Stimulated activated naive CD8-positive, alpha-beta T cell treated with anti-CD3 and anti-CD28 coated beads, Interleukin-15, Interleukin-2, amounts not matched to agents 100 ng/mL and 50 ng/mL, for 24 hours (primary cell): Measurements from ENCODE around the gene TESK2.
"Not testable (repeated sequence)": the region's sequence is repeated elsewhere in the genome, so short reads cannot be mapped to it uniquely, and the experiment has no call there.

Experiments used
- H3K27ac Mint-ChIP-seq: one replicate; pipeline ENCODE4 v1.8.0; 2021; ENCODE audit warnings: mild to moderate bottlenecking, mixed read lengths
- H3K27me3 Mint-ChIP-seq: one replicate; pipeline ENCODE4 v1.8.0; 2021; ENCODE audit warnings: mixed read lengths
- H3K36me3 Mint-ChIP-seq: one replicate; pipeline ENCODE4 v1.8.0; 2021; ENCODE audit warnings: low read depth, mixed read lengths
- H3K4me1 Mint-ChIP-seq: one replicate; pipeline ENCODE4 v1.8.0; 2021; ENCODE audit warnings: low read depth, mixed read lengths
- H3K4me3 Mint-ChIP-seq: one replicate; pipeline ENCODE4 v1.8.0; 2021; ENCODE audit warnings: mild to moderate bottlenecking, mixed read lengths
- H3K9me3 Mint-ChIP-seq: one replicate; pipeline ENCODE4 v1.8.0; 2021; ENCODE audit warnings: mixed read lengths

The TESK2 gene

GRCh38 chr1:45365051-45365450 is 125.9 kb downstream of the TESK2 start:
- H3K36me3 Mint-ChIP-seq, result no peaks in the 10 kb centered on the region
- no peak overlapping the region for H3K4me3 Mint-ChIP-seq
- H3K9me3 Mint-ChIP-seq, result no peaks in the 10 kb centered on the region
- peaks cover 2% of the 10 kb centered on the region for H3K4me1 Mint-ChIP-seq
- no peaks in the 10 kb centered on the region for H3K27me3 Mint-ChIP-seq
- H3K27ac Mint-ChIP-seq, result no peak overlapping the region

- Mint-ChIP-seq H3K4me1 (peaks cover 5% of the 10 kb centered on the region), H3K36me3 (no peaks in the 10 kb centered on the region), H3K4me3 (no peak overlapping the region), H3K9me3 (no peaks in the 10 kb centered on the region), H3K27ac (no peak overlapping the region), H3K27me3 (no peaks in the 10 kb centered on the region)
Measured at GRCh38 chr1:45364294-45364693, 126.7 kb downstream of the TESK2 start.

GRCh38 chr1:45360981-45361380 is 130.0 kb downstream of the TESK2 start:
- H3K4me1 Mint-ChIP-seq, H3K27me3 Mint-ChIP-seq, H3K36me3 Mint-ChIP-seq, H3K9me3 Mint-ChIP-seq, H3K4me3 Mint-ChIP-seq, H3K27ac Mint-ChIP-seq: not testable (repeated sequence)

- peaks cover 7% of the 10 kb centered on the region for H3K4me1 Mint-ChIP-seq
- no peaks in the 10 kb centered on the region for H3K27me3 Mint-ChIP-seq
- no peaks in the 10 kb centered on the region for H3K9me3 Mint-ChIP-seq
- H3K36me3 Mint-ChIP-seq, result no peaks in the 10 kb centered on the region
- H3K27ac Mint-ChIP-seq, result no peak overlapping the region
- H3K4me3 Mint-ChIP-seq, result no peak overlapping the region
Measured at GRCh38 chr1:45359882-45360513, 131.0 kb downstream of the TESK2 start.

GRCh38 chr1:45356186-45356585 is 134.8 kb downstream of the TESK2 start:
- no peaks in the 10 kb centered on the region for H3K36me3 Mint-ChIP-seq
- H3K9me3 Mint-ChIP-seq, result no peaks in the 10 kb centered on the region
- H3K27ac Mint-ChIP-seq, result no peak overlapping the region
- H3K4me3 Mint-ChIP-seq, result no peak overlapping the region
- H3K27me3 Mint-ChIP-seq, result no peaks in the 10 kb centered on the region
- H3K4me1 Mint-ChIP-seq, result peaks cover 7% of the 10 kb centered on the region

- Mint-ChIP-seq H3K27me3 (no peaks in the 10 kb centered on the region), H3K4me3 (no peak overlapping the region), H3K4me1 (peaks cover 7% of the 10 kb centered on the region), H3K36me3 (no peaks in the 10 kb centered on the region), H3K9me3 (no peaks in the 10 kb centered on the region), H3K27ac (no peak overlapping the region)
Measured at GRCh38 chr1:45355683-45356082, 135.3 kb downstream of the TESK2 start.

GRCh38 chr1:45354838-45355237 is 136.1 kb downstream of the TESK2 start:
- H3K4me3 Mint-ChIP-seq, result no peak overlapping the region
- no peaks in the 10 kb centered on the region for H3K27me3 Mint-ChIP-seq
- H3K36me3 Mint-ChIP-seq, result no peaks in the 10 kb centered on the region
- H3K27ac Mint-ChIP-seq, result no peak overlapping the region
- H3K4me1 Mint-ChIP-seq, result peaks cover 4% of the 10 kb centered on the region
- H3K9me3 Mint-ChIP-seq, result no peaks in the 10 kb centered on the region

GRCh38 chr1:45353685-45354084 is 137.3 kb downstream of the TESK2 start:
- H3K4me1 Mint-ChIP-seq, result peaks cover 7% of the 10 kb centered on the region
- no peaks in the 10 kb centered on the region for H3K27me3 Mint-ChIP-seq
- no peak overlapping the region for H3K27ac Mint-ChIP-seq
- H3K9me3 Mint-ChIP-seq, result no peaks in the 10 kb centered on the region
- no peaks in the 10 kb centered on the region for H3K36me3 Mint-ChIP-seq
- no peak overlapping the region for H3K4me3 Mint-ChIP-seq

GRCh38 chr1:45351508-45351907 is 139.5 kb downstream of the TESK2 start:
- peaks cover 4% of the 10 kb centered on the region for H3K36me3 Mint-ChIP-seq
- H3K27ac Mint-ChIP-seq, result no peak overlapping the region
- H3K4me3 Mint-ChIP-seq, result no peak overlapping the region
- peaks cover 7% of the 10 kb centered on the region for H3K4me1 Mint-ChIP-seq
- no peaks in the 10 kb centered on the region for H3K9me3 Mint-ChIP-seq
- no peaks in the 10 kb centered on the region for H3K27me3 Mint-ChIP-seq

- peaks cover 4% of the 10 kb centered on the region for H3K4me1 Mint-ChIP-seq
- peaks cover 23% of the 10 kb centered on the region for H3K36me3 Mint-ChIP-seq
- no peaks in the 10 kb centered on the region for H3K9me3 Mint-ChIP-seq
- no peaks in the 10 kb centered on the region for H3K27me3 Mint-ChIP-seq
- H3K27ac Mint-ChIP-seq, result peak overlapping the region; percentile 8
- no peak overlapping the region for H3K4me3 Mint-ChIP-seq
Measured at GRCh38 chr1:45348966-45349677, 141.8 kb downstream of the TESK2 start.

GRCh38 chr1:45348609-45348965 is 142.4 kb downstream of the TESK2 start:
- Mint-ChIP-seq H3K27me3 (no peaks in the 10 kb centered on the region), H3K4me1 (peaks cover 4% of the 10 kb centered on the region), H3K27ac (no peak overlapping the region), H3K9me3 (no peaks in the 10 kb centered on the region), H3K36me3 (peaks cover 28% of the 10 kb centered on the region), H3K4me3 (no peak overlapping the region)

- H3K4me3 Mint-ChIP-seq, result no peak overlapping the region
- H3K4me1 Mint-ChIP-seq, result peaks cover 4% of the 10 kb centered on the region
- no peaks in the 10 kb centered on the region for H3K9me3 Mint-ChIP-seq
- no peaks in the 10 kb centered on the region for H3K27me3 Mint-ChIP-seq
- H3K27ac Mint-ChIP-seq, result no peak overlapping the region
- peaks cover 34% of the 10 kb centered on the region for H3K36me3 Mint-ChIP-seq
Measured at GRCh38 chr1:45348020-45348419, 142.9 kb downstream of the TESK2 start.

GRCh38 chr1:45346473-45346872 is 144.5 kb downstream of the TESK2 start:
- Mint-ChIP-seq H3K36me3 (peaks cover 49% of the 10 kb centered on the region), H3K27ac (no peak overlapping the region), H3K4me1 (peaks cover 16% of the 10 kb centered on the region), H3K4me3 (no peak overlapping the region), H3K27me3 (no peaks in the 10 kb centered on the region), H3K9me3 (no peaks in the 10 kb centered on the region)

GRCh38 chr1:45345014-45345413 is 145.9 kb downstream of the TESK2 start:
- Mint-ChIP-seq H3K4me1 (peaks cover 28% of the 10 kb centered on the region), H3K4me3 (no peak overlapping the region), H3K36me3 (peaks cover 63% of the 10 kb centered on the region), H3K27ac (no peak overlapping the region), H3K9me3 (no peaks in the 10 kb centered on the region), H3K27me3 (no peaks in the 10 kb centered on the region)

GRCh38 chr1:45344499-45344898 is 146.5 kb downstream of the TESK2 start:
- Mint-ChIP-seq H3K36me3 (peaks cover 66% of the 10 kb centered on the region), H3K4me1 (peaks cover 31% of the 10 kb centered on the region), H3K9me3 (no peaks in the 10 kb centered on the region), H3K27me3 (no peaks in the 10 kb centered on the region), H3K4me3 (no peak overlapping the region), H3K27ac (no peak overlapping the region)
